ENCODE results near the gene DAO. TPM values are rescaled to one million over a fixed set of nuclear protein-coding genes. Genes with fewer than 3 reads are reported as not detected.
A peak's percentile ranks its signal among the peaks of the same experiment; 100 is the strongest.
"Not testable (repeated sequence)": the region's sequence is repeated elsewhere in the genome, so short reads cannot be mapped to it uniquely, and the experiment has no call there.

The DAO gene
- total RNA-seq, 1 donor from 2014 or later: not detected

DNA sequence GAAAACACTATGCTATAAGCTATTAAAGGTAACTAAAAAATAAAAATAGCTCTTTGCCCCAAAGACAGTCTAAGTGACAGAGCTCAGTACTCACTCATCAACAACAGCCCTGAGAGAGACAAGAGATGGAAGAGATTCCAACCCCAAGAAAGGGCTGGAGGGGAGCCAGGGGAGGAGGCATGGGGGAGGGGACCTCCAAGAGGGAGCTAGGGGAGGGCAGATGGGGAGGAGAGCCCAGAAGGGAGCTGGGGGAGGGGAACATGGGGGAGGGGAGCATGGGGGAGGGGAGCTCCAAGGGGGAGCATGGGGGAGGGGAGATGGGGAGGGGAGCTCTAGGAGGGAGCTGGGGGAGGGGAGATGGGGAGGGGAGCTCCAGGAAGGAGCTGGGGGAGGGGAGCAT lies 30.2 kb upstream of the DAO start:
- DNase-seq (ENCODE audit: low spot score): no peak

DNA sequence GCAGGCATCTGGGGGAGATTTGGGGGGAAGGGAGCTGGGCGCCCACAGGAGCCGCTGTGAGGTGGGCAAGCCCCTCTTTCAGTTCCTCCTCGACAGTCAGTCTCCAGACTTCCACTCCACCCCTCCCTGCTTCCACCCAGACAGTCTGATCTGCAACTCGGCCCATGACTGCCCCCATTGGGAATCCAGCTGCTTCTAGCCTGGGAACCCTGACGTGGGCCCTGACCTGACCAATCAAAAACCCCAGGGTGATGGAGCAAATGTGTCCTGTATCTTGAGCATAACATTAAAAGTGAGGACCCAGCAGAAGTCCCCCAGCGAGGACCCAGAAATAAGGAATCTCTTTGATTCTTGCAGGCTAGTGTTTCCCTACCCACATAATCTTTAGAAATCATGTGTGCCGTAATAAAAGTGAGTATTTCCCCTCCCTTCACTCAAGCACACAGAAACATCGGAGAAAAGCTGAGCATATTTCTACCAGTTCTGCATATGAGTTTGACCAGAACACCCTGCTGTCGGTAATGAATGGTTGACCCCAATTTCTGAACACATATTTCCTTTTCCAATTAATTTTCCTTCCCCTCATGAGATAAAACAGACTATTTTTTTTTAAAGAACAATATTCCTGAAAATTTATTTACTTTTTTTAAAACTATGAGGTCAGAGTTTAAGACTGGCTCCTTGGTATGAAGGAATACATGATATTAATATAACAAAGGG lies 28.9 kb upstream of the DAO start:
- no peak for DNase-seq (ENCODE audit: low spot score)

DNA sequence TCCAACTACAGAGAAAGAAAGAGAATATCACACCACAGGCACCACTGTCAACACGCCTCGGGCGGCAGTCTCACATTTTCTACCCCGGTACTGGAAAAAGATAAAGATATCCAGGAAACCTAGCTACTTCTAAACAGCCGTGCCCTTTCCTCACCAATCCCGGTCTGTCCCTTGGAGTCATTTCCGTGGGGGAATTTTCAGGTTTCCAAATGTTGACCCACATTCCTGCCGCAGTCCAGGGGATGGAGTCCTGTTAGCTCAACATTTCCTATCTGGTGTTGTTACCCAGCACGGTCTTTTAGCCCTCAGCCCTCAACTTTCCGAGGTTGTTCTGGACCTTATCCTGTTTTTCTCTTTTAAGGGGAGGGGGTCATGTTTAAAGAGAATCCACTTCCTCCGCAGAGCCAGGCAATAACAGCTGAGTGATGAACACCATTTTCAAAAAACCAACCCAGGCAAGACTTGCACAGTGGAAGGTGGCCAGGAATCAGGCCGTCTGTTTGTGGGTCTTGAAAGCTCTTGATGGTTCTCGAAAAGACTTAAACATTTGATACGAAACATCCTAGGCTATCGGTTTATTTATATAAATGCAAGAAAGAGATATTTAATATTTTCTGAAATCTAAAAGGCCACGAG lies 27.1 kb upstream of the DAO start:
- no peak for DNase-seq (ENCODE audit: low spot score)

DNA sequence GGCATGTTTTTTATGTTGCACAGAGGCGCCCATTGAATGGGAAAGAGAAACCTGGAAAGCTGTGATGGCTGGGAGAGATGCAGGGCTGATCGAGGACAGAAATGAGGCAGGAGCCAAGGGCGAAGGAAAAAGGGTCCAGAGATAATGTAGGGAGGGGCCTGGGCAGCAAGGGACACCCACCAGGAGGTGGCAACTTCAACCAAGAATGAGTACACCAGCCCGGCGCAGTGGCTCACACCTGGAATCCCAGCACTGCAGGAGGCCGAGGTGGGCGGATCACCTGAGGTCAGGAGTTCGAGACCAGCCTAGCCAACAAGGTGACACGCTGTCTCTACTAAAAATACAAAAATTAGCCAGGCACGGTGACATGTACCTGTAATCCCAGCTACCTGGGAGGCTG lies 26.5 kb upstream of the DAO start:
- no peak for DNase-seq (ENCODE audit: low spot score)

DNA sequence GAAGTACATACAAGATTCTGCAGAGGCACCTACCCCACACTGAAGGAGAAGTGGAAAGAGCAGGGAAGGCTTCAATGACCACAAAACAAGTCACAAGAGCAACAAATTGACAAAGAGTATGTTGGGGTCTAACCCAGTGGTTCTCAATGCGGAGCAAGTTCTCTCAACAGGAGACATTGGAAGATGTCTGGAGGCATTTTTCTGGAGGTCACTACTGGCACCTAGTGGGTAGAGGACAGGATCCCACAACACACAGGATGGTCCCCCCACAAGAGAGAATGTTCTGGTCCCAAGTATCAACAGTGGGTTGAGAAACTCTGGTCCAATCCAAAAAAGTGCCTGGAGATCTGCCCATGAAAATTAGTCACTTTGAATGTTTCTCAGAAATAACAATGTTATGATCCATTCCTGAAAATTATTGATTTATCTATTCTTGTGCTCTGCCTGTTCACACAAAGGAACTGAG lies 25.9 kb upstream of the DAO start:
- DNase-seq (ENCODE audit: low spot score): no peak

DNA sequence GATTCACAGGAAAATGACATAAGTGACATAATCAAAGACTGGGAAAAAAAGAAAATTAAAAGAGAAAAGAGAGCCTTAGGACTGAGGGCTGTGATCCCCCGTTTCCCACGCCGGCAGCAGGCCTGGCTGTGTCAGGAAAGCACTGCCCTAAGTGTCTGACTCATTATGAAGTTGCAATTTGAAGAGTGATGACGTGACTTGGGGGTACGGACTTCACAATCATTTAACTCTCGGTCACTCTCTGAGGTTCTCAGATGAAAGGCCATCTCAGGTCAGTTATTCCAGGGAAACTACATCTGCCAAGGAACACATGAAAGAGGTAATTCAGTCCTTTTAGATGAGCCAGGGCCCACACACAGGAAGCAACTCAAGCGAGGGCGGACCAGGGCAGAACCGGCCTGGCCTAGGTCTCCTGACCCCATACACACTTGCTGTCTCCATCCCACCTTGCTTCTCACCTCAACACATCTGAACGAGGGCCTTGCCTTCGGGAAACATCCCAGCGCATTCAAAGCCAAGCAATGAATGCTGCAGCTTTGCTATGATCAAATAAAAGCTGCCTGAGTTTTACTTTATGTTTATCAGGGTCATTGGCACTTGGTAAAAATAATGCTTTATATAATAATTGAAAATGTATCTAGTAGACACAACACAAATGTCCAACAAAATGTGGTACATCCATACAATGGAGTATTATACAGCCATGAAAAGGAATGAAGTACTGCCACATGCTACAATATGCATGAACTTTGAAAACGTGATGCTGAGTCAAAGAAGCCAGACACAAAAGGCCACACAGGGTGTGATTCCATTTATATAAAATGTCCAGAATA lies 25.2 kb upstream of the DAO start:
- no peak for DNase-seq (ENCODE audit: low spot score)

DNA sequence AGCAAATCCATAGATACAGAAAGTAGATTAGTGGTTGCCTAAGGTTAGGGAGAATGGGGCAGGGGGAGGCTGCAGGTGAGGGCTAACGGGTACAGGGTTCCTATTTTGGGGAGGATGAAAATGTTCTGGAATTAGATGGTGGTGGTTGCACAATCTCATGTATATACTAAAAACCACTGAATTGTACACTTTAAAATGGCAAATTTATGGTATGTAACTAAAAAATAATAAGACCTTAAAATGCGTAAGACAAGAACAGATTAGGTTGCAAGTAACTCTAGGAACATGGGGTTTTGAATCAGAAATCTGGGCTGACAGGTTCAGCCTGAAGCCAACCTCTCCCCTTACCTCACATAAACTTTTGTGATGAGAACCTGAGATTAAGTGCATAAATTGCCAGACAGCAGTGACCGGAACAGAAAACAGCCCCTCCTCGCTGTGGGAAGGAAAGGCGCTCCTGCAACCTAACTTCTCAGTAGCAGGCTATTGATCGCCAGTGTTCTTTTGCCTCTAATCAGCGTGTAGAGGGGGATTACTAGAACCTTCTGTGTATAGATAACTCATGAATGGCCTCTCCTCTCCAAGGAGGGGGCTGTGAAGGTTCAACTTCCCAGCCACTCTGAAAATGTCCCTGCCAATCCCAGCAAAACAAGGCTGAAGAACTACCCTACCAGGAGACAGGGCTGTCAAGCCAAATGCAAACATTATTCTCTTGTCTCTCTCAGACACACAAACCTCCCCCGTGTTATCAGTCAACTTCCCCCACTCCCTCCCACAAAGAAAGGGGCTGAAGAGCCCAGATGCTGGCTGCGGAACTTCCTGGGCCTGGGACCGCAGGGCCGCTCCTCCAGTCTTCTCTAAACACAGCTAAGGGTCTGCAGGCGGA lies 24.4 kb upstream of the DAO start:
- DNase-seq (ENCODE audit: low spot score): no peak

DNA sequence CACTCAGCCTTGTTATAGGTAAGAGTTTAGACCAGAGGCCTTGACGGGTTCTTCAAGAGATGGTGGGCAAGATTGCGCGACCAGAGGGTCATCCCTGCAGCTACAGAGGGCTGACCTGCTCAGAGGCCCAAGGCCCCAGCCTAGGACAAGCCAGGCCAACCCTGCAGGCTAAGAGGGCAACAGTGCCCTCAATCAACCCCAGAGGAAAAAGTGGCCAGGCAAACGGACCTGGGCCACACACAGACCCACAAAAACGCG lies 23.8 kb upstream of the DAO start:
- no peak for DNase-seq (ENCODE audit: low spot score)

DNA sequence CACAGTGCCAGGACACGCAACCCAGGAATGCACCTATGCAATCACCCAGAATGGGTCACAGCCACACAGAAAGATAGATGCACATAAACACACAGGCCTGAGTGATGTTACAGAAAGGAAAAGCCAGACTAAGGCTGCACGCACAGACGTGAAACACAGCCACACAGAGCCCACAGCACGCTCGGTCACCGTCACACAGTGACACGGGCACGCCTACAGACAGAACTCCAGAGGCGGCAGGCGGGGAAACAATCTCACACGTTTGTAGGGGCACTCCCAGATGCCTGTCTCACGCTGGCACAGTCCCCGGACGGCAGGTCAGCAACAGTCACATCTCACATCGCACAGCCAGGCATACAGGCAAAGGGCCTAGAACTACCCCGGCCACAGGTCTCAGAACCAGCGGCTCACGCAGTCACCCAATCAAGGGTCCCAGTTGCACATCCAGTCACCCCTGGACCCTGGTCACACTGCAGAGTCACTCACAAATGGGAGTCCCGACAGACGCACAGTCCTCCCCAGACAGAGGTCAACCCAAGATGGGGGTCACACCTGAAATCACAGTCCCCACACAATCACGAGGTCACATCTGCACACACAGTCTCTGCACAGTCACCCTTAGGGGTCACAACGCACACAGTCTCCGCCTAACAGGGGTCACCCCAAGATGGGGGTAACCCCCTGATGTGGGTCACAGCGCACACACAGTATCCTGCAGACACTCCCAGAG lies 23.3 kb upstream of the DAO start:
- peak; percentile 92 for DNase-seq (ENCODE audit: low spot score)

DNA sequence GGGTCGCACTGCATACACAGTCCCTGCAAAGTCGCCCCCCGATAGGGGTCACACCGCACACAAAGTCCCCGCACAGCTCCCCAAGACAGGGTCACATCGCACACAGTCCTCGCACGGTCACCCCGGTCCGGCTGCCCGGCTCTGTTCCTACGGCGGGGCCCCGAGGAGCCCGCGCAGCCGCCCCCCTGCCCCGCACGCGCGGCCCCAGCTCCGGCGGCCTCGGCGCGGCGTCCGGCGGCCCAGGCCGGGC lies 22.8 kb upstream of the DAO start:
- no peak for DNase-seq (ENCODE audit: low spot score)

DNA sequence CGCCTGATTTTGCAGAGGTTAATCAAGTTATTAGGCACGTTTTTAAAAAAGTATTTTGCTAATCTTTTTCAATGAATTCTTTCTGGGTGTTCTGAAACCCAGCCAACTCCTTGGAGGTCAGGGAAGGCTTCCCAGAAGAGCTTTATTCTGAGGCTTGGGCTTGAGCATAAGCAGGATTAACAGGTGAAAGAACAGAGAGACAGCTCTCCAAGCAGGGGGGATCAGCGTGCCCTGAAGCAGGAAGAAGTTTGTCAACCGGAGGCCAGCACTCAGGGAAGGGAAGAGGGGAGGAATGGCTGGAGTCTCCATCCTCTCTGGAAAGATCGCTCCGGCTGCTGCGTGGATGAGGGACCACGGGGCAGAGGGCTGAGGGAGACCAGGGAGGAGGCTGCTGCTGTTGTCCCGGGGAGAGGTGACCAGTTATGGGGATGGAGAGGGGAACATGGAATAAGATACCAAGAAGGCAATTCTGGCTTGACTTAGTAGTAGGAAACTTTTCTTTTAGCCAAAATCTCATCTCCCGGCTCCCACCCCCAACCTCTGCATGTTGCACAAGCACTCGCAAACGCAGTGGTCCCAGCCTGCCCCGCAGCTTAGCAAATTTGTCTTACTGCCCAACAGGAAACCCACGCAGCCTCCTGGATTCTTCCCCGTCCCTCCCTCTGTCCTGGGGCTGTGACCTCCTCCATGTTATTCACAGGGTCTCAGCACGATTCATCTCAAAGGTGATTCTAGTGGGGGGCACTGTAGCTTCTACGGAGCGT lies 21.4 kb upstream of the DAO start:
- no peak for DNase-seq (ENCODE audit: low spot score)

DNA sequence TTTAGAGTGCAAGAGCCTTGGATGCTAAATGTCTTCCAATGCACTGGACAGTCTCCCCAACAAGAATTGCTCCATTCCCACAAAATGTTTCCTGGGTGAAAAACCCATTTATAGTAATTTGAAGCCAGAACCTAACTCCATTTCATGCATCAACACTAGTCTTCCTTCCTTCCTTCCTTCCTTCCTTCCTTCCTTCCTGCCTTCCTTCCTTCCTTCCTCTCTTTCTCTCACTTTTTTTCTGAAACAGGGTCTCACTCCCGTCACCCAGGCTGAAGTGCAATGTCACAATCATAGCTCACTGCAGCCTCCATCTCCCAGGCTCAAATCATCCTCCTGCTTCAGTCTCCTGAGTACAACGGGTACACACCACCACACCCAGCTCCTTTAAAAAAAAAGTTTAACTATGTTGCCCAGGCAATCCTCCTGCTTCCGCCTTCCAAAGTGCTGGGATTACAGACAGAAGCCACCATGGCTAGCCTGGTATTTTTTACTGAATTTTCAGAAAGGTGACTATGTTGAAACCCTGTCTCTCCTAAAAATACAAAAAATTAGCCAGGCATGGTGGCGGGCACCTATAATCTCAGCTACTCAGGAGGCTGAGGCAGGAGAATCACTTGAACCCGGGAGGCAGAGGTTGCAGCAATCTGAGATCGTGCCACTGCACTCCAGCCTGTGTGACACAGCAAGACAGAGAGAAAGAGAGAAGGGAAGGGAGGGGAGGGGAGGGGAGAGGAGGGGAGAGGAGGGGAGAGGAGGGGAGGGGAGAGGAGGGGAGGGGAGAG lies 20.6 kb upstream of the DAO start:
- not testable (repeated sequence) for DNase-seq (ENCODE audit: low spot score)

DNA sequence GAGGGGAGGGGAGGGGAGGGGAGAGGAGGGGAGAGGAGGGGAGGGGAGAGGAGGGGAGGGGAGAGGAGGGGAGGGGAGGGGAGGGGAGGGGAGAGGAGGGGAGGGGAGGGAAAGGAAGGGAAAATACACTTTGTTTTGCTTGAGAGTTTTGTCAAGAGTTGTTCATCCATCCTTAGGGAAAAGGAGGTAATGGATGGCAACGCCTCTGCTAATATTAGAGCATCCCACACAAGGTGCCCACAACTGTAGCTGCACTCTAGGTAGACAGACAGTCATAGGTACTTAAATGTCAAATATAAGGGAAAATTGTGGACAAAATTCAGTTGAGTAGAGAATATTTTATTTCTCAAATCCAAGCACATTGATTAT lies 20.0 kb upstream of the DAO start:
- no peak for DNase-seq (ENCODE audit: low spot score)

DNA sequence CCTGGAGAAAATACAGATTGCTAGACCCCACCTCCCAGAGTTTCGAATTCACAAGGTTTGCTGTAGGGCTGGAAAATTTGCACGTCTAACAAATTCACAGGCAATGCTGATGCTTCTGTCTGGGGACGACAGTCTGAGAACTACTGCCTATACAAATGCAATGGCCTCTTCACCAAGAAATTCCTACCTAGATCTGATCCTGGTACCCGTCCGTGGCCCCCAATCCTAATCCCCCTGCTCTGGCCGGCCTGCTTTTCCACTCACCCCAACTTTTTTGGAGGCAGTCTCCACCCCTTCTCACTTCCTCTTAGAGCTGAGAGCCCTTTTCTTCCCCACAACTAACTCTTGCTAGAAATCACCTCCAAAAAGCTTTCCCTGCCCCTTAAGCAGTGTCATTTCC lies 19.4 kb upstream of the DAO start:
- DNase-seq (ENCODE audit: low spot score): no peak

DNA sequence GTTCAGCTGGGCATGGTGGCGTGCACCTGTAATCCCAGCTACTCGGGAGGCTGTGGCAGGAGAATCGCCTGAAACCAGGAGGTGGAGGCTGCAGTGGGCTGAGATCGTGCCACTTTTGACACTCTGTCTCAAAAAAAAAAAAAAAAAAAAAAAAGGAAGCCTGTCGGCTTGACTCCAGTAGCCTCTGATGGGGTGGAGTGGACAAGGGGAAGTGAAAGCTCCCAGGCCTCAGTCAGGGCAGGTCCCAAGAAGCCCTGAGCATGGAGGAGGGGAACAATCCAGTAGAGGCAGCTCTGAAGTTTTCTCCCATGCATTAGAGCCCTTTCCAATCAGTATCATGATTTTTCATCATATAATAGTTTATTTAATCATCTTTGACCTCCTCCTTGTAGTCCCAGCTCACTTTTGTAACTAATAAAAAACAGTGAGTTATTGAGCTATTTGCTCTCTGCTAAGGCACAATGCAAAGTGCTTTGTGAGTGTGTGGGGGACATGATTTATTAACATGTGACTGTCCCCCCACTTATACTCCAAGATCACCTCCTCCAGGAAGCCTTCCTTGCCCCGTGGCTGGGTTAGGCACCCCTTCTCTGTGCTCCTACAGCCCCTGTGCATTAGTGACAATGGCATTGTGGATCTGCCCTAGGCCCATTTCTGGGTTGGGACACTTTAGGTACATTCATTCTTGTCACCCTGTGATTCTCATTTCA lies 17.9 kb upstream of the DAO start:
- no peak for DNase-seq (ENCODE audit: low spot score)

DNA sequence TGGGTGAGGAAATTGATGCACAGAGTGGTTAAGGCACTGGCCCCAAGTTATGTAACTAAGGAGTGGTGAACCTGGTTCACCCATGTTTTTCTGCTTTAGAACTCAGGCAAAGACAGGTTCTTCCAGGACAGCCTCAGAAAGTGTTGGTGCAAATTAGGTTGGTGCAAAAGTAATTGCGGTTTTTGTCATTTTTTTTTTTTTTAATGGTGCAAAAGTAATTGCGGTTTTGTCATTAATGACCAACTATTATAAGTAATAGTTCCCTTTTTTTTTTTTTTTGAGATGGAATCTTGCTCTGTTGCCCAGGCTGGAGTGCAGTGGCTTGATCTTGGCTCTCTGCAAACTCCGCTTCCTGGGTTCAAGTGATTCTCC lies 17.3 kb upstream of the DAO start:
- no peak for DNase-seq (ENCODE audit: low spot score)

DNA sequence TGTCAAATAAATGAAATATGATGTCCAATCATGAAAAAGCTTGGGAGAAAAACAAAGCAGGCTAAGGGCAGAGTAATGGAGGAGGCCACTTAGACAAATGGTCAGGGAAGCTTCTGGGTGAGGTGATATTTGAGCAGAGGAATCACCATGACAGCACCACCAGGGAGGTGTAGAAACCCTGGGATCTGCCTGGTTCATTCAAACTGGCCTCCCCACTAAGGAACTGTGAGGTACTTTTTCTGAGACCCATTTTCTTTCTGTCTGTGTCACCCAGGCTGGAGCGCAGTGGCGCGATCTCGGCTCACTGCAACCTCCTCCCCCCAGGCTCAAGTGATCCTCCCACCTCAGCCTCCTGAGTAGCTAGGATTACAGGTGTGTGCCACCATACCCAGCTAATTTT lies 14.7 kb upstream of the DAO start:
- DNase-seq (ENCODE audit: low spot score): no peak

DNA sequence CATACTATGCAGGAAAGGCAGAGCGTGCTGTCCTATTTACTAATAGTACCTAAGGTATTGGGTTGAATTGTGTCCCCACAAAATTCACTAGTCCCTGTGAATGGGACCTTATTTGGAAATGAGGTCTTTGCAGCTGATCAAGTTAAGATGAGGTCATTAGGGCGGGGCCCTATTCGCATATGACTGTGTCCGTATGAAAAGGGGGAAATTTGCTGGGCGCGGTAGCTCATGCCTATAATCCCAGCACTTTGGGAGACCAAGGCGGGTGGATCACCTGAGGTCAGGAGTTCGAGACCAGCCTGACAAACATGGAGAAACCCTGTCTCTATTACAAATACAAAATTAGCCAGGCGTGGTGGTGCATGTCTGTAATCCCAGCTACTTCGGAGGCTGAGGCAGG lies 13.8 kb upstream of the DAO start:
- not testable (repeated sequence) for DNase-seq (ENCODE audit: low spot score)

DNA sequence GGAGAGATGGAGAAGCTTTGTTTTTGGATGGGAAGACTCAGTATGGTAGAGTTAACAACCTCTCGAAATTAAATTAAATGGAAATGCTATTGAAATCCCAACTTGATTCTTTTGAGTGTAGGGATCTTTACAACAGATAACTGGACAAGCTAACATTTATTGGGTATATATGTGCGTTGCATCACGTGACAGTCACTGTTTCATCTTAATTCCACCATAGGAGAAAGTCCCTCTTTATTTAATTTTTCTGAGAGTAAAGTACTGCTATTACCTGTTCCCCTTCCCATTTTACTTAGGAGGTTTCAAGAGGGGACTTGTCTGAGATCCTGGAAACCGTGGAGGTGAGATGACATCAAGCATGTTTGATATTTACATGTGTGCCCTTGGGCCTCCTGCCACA lies 11.1 kb upstream of the DAO start:
- DNase-seq (ENCODE audit: low spot score): no peak

Data from mesenteric fat pad (tissue), 1 donor.